Measurements from ENCODE around the gene FLRT1.

FLRT1 gene

DNA sequence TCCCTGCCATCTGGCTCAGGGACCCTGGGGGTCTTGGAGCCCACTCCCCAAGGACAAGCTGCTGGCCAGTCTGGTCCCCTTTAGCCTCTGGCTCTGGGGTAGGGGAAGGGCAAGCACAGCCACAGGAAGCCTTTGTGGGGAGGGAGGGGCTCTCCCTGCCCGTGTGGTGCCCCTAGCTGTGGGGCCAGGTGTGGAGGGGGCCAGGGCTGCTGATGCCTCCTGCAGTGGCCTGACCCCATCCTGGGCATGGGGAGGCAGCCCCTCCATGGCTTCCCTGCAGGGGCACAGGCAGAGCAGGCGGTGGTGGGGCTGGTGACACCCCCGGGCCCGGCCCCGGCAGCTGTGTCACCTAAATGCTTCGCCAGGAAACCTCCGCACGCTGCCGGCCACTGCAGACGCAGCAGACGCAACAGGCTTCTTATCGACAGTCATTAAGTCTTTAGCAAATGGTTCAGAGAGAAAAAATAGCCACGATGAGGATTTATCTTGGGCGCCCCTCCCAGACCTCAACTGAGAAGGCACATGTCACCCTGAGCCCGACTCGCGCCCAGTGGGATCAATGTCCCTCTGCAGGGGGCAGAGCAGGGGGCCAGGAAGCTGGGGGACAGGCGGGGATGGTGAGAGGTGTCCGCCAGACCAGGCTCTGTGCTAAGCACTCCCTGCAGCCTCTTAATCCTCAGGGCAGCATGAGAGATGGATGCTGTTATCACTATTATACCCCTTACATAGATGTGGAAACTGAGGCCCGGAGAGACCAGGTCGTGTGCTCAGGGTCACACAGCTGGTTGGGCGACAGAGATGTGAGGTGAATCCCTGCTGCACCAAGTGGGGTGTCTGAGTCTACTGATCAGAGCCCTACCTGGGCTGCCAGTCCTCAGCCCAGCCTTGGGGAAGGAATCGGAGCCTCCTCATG, 33.9 kb downstream of the FLRT1 start:
- ChIA-PET POLR2A (interaction anchor here (1.0 kb wide), 1 partner anchor 94 kb away, joined by 3 read pairs; no protein-coding TSS in a partner anchor), CTCF (no interaction called here)
- TF ChIP-seq TARDBP (IDR thresholded peaks at IDR 0.05) = no peak
- TF ChIP-seq, protein P1, sequence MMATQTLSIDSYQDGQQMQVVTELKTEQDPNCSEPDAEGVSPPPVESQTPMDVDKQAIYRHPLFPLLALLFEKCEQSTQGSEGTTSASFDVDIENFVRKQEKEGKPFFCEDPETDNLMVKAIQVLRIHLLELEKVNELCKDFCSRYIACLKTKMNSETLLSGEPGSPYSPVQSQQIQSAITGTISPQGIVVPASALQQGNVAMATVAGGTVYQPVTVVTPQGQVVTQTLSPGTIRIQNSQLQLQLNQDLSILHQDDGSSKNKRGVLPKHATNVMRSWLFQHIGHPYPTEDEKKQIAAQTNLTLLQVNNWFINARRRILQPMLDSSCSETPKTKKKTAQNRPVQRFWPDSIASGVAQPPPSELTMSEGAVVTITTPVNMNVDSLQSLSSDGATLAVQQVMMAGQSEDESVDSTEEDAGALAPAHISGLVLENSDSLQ (IDR thresholded peaks at IDR 0.05) = no peak
- TF ChIP-seq SP1 (IDR thresholded peaks at IDR 0.05) = no peak
- TF ChIP-seq LEF1 (IDR thresholded peaks at IDR 0.05; ENCODE audit: borderline replicate concordance) = no peak
- no peak for TF ChIP-seq ARNT (IDR thresholded peaks at IDR 0.05)
- TF ChIP-seq BHLHE40 (IDR thresholded peaks at IDR 0.05; ENCODE audit: borderline replicate concordance) = no peak
- TF ChIP-seq ELF4 (IDR thresholded peaks at IDR 0.05) = no peak
- TF ChIP-seq FOXM1 (IDR thresholded peaks at IDR 0.05; ENCODE audit: borderline replicate concordance) = no peak
- TF ChIP-seq SUZ12 (IDR thresholded peaks at IDR 0.05) = no peak
- no peak for TF ChIP-seq ZNF384 (IDR thresholded peaks at IDR 0.05)
- TF ChIP-seq FOXK2 (IDR thresholded peaks at IDR 0.05) = no peak
- no peak for DNase-seq (ENCODE audit: extremely low spot score)

DNA sequence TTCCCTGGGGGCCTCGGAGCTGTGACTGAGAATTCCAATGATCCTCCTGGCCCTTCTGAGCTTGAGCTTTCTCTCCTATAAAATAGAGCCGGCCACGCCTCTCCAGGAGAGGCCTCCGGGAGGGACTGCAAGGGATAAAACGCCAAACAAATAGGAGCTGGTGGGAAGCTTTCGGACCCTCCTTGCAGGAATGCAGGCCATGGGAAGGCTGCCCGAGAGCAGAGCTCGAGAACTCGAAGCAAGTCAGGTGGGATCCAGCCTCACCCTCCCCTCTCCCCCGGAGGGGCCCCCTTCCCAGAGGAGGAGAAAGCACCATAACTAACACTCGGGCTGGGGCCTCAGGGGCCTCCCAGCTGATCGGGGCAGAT, 34.6 kb downstream of the FLRT1 start:
- peak; percentile 37 for DNase-seq (ENCODE audit: extremely low spot score)
- TF ChIP-seq FOXA1 (IDR thresholded peaks at IDR 0.05) = no peak
- no peak for TF ChIP-seq SP1 (IDR thresholded peaks at IDR 0.05)
- no peak for TF ChIP-seq NFRKB (IDR thresholded peaks at IDR 0.05)
- TF ChIP-seq FOXK2 (IDR thresholded peaks at IDR 0.05) = no peak
- no peak for TF ChIP-seq BHLHE40 (IDR thresholded peaks at IDR 0.05; ENCODE audit: borderline replicate concordance)
- ChIA-PET POLR2A (interaction anchor here (1.0 kb wide), 1 partner anchor 95 kb away, joined by 3 read pairs; no protein-coding TSS in a partner anchor), CTCF (no interaction called here)

DNA sequence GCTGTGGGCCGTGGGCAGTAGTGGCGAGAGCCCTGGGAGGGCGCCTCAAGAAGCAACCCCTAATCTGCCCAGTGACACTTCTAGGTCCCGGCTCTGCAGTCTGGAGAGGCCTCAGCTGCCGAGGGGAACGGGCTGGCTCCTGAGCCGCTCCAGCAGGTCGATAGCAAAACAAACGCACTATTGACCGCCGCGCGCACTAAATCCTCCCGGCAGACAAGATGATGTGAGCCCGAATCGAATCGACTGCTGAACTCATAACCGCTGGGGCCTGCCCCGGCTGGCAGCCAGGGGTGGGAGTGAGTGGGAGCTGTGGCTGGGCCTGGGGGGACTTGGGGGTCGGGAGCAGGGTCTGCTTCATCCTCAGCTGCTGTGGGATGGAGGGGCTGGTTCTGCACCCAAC, 36.1 kb downstream of the FLRT1 start:
- ChIA-PET CTCF (no interaction called here), POLR2A (no interaction called here)
- no peak for DNase-seq (ENCODE audit: extremely low spot score)
- TF ChIP-seq HDGF (IDR thresholded peaks at IDR 0.05; ENCODE audit: borderline replicate concordance) = no peak
- no peak for TF ChIP-seq FOXM1 (IDR thresholded peaks at IDR 0.05; ENCODE audit: borderline replicate concordance)
- TF ChIP-seq BHLHE40 (IDR thresholded peaks at IDR 0.05; ENCODE audit: borderline replicate concordance) = no peak
- TF ChIP-seq SUZ12 (IDR thresholded peaks at IDR 0.05) = no peak
- TF ChIP-seq ELF4 (IDR thresholded peaks at IDR 0.05) = no peak
- no peak for TF ChIP-seq NFRKB (IDR thresholded peaks at IDR 0.05)
- no peak for TF ChIP-seq CTBP1 (IDR thresholded peaks at IDR 0.05; ENCODE audit: borderline replicate concordance)
- TF ChIP-seq L3MBTL2 (conservative IDR thresholded peaks at IDR 0.05) = no peak
- TF ChIP-seq FOXK2 (IDR thresholded peaks at IDR 0.05) = no peak
- no peak for TF ChIP-seq SP1 (IDR thresholded peaks at IDR 0.05)
- no peak for TF ChIP-seq LEF1 (IDR thresholded peaks at IDR 0.05; ENCODE audit: borderline replicate concordance)
- TF ChIP-seq ZNF384 (IDR thresholded peaks at IDR 0.05) = no peak
- TF ChIP-seq ARNT (IDR thresholded peaks at IDR 0.05) = no peak
- TF ChIP-seq, protein P1 (IDR thresholded peaks at IDR 0.05) = no peak
- TF ChIP-seq FOXA1 (IDR thresholded peaks at IDR 0.05) = no peak
- TF ChIP-seq TARDBP (IDR thresholded peaks at IDR 0.05) = no peak

DNA sequence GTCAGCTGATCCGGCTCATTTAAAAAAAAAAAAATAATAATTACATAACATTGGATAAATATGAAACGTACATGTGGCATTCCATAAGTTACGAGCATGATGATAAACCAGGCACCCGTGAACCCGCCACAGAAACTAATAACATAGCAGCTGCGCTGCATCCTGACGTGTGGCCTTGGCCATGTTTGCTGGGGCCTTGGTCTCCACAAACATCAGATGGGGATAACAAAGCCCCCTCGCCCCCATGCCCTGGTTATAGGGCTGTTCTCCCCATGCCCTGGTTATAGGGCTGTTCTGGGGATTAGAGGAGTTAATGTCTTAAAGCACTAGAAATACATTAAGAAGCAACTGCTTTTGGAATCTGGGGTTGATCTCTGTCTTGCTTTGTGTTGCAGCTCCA, 36.7 kb downstream of the FLRT1 start:
- no peak for TF ChIP-seq ELF4 (IDR thresholded peaks at IDR 0.05)
- TF ChIP-seq FOXA1 (IDR thresholded peaks at IDR 0.05) = no peak
- TF ChIP-seq CTBP1 (IDR thresholded peaks at IDR 0.05; ENCODE audit: borderline replicate concordance) = no peak
- TF ChIP-seq TARDBP (IDR thresholded peaks at IDR 0.05) = no peak
- TF ChIP-seq HDGF (IDR thresholded peaks at IDR 0.05; ENCODE audit: borderline replicate concordance) = no peak
- no peak for TF ChIP-seq BHLHE40 (IDR thresholded peaks at IDR 0.05; ENCODE audit: borderline replicate concordance)
- no peak for TF ChIP-seq SUZ12 (IDR thresholded peaks at IDR 0.05)
- no peak for TF ChIP-seq L3MBTL2 (conservative IDR thresholded peaks at IDR 0.05)
- no peak for TF ChIP-seq ZNF384 (IDR thresholded peaks at IDR 0.05)
- no peak for TF ChIP-seq LEF1 (IDR thresholded peaks at IDR 0.05; ENCODE audit: borderline replicate concordance)
- TF ChIP-seq FOXK2 (IDR thresholded peaks at IDR 0.05) = no peak
- TF ChIP-seq ARNT (IDR thresholded peaks at IDR 0.05) = no peak
- TF ChIP-seq, protein P1 (IDR thresholded peaks at IDR 0.05) = no peak
- no peak for TF ChIP-seq NFRKB (IDR thresholded peaks at IDR 0.05)
- DNase-seq (ENCODE audit: extremely low spot score) = no peak
- ChIA-PET CTCF (no interaction called here), POLR2A (no interaction called here)

DNA sequence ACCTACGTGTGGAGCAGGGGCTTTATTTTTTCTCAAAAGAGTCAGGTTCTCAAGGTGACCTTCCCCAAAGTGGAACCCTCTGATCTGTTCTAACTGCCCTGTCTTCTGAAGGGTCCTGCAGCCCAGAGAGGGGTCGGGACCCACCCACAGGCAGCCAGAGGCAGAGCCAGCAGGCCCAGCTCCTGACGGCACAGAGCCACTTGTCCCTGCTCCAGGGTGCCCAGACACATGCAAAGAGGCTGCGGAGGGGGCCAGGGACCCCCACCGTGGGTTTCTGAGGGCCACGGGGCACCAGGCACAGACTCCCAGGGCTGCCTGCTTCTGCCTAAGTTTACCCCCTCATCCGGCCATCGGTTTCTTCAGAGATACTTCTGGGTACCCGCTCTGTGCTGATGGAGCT, 37.1 kb downstream of the FLRT1 start:
- POLR2A ChIA-PET = no interaction called here
- DNase-seq (ENCODE audit: extremely low spot score) = no peak
- CTCF ChIA-PET = no interaction called here
- TF ChIP-seq L3MBTL2 (conservative IDR thresholded peaks at IDR 0.05) (no peak), SUZ12 (IDR thresholded peaks at IDR 0.05) (no peak), CTBP1 (IDR thresholded peaks at IDR 0.05; ENCODE audit: borderline replicate concordance) (no peak), HDGF (IDR thresholded peaks at IDR 0.05; ENCODE audit: borderline replicate concordance) (no peak), SP1 (IDR thresholded peaks at IDR 0.05) (no peak), ARNT (IDR thresholded peaks at IDR 0.05) (no peak)

DNA sequence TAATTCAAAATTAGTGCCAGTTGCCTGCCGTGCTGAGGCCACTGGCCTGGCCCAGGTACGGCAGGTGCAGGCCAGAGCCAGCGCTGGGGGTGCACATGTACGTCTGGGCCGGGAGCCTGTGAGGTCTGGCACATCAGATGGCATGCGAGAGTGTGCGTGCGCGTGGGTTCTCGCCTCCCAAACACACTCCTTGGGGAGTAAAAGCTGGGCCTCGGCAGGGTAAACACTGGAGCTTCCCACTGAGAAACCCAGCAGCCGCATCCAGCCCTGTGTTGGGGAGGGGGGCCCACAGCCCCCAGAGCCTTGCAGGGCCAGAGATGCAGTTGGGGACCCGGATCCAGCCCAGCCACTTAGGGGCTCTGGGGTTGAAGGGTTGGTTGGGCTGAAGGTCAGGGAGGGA, 37.8 kb downstream of the FLRT1 start:
- ChIA-PET CTCF (no interaction called here), POLR2A (no interaction called here)
- no peak for DNase-seq (ENCODE audit: extremely low spot score)
- no peak for TF ChIP-seq LEF1 (IDR thresholded peaks at IDR 0.05; ENCODE audit: borderline replicate concordance)
- no peak for TF ChIP-seq L3MBTL2 (conservative IDR thresholded peaks at IDR 0.05)
- no peak for TF ChIP-seq BHLHE40 (IDR thresholded peaks at IDR 0.05; ENCODE audit: borderline replicate concordance)
- no peak for TF ChIP-seq ELF4 (IDR thresholded peaks at IDR 0.05)
- TF ChIP-seq ARNT (IDR thresholded peaks at IDR 0.05) = no peak
- no peak for TF ChIP-seq FOXA1 (IDR thresholded peaks at IDR 0.05)
- no peak for TF ChIP-seq CTBP1 (IDR thresholded peaks at IDR 0.05; ENCODE audit: borderline replicate concordance)
- TF ChIP-seq NFRKB (IDR thresholded peaks at IDR 0.05) = no peak
- no peak for TF ChIP-seq SP1 (IDR thresholded peaks at IDR 0.05)
- TF ChIP-seq SUZ12 (IDR thresholded peaks at IDR 0.05) = no peak
- TF ChIP-seq FOXM1 (IDR thresholded peaks at IDR 0.05; ENCODE audit: borderline replicate concordance) = no peak
- TF ChIP-seq FOXK2 (IDR thresholded peaks at IDR 0.05) = no peak
- no peak for TF ChIP-seq TARDBP (IDR thresholded peaks at IDR 0.05)
- no peak for TF ChIP-seq ZNF384 (IDR thresholded peaks at IDR 0.05)
- TF ChIP-seq HDGF (IDR thresholded peaks at IDR 0.05; ENCODE audit: borderline replicate concordance) = no peak
- TF ChIP-seq, protein P1 (IDR thresholded peaks at IDR 0.05) = no peak
